ENCODE measurements around the gene ZNF823.
"Not testable (repeated sequence)": the region's sequence is repeated elsewhere in the genome, so short reads cannot be mapped to it uniquely, and the experiment has no call there.

ZNF823 gene

DNA sequence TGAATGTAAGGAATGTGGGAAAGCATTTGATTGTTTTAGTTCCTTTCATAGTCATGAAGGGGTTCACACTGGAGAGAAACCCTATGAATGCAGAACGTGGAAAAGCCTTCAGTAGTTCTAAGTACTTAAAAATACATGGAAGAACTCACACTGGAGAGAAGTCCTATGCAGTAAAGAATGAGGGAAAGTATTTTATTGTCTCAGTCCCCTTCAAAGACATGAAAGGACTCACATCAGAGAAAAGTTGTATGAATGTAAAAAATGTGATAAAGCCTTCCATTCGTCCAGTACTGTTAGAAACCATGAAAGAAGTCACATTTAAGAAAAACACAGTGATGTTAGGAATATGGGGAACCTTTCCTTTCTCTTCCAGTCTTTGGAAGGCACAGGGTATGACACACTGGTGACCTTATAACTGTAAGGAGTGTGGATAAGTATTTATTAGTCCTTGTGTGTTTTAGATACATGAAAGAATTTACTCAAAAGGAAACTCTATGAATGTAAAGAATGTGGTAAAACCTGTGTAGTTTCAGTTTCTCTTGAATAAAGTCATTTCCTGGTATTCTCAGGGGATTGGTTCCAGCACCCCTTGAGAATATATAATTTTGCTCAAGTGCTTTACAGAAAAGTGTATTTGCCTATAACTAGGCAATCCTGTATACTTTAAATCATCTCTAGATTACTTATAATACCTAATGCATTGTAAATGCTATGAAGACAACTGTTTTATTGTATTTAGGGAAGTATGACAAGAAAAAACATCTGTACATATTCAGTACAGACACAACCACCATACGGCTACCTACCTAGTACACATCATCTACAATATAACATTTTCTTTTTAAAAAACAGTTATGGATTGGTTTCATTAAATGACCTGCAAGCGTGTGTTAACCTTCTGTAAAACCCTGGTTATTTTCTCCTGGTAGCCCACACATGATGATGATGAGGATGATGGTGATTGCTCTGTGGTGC, 52.8 kb downstream of the ZNF823 start:
- FAIRE-seq (no peak), DNase-seq (ENCODE audit: insufficient read length, low spot score) (no peak)

DNA sequence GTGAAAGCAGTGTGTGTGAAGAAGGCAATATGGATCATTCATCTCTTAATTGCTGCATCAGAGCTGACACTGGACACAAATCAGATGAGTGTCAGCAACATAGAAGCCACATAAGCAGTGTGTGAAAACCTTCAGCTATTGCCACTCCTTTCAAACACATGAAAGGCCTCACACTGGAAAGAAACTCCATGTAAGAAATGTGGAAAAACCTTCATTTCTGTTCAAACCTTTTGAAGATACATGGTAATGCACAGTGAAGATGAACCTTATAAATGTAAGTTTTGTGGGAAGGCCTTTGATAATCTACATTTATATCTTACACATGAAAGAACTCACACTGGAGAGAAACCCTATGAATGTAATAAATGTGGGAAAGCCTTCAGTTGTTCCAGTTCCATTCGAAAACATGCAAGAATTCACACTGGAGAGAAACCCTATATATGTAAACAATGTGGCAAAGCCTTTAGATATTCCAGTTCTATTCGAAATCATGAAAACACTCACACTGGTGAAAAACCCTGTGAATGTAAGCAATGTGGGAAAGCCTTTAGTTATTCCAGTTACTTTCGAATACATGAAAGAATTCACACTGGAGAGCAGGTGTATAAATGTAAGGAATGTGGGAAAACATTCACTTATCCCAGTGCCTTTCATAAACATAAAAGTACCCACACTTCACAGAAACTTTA, 53.6 kb downstream of the ZNF823 start:
- FAIRE-seq = no peak
- no peak for DNase-seq (ENCODE audit: insufficient read length, low spot score)

DNA sequence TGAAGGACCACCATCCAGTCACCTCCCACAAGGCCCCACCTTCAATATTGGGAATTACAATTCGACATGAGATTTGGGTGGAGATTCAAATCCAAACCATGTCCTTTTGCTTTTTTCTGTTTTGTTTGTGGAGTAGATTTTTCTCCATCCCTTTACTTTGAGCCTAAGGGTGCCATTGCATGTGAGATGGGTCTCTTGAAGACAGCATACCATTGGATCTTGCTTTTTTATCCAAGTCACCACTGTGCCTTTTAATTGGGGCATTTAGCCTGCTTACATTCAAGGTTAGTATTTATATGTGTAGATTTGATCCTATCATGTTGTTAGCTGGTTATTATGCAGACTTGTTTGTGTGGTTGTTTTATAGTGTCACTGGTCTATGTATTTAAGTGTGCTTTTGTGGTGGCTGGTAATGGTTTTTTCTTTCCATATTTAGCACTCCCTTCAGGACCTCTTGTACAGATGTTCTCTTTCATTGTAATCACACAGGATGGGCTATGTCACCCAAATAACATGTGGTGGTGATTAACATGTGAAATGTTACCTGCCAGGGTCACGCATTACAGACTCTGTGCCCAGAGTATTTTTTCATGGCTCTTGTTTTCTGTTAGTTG, 58.0 kb downstream of the ZNF823 start:
- FAIRE-seq = no peak
- no peak for DNase-seq (ENCODE audit: insufficient read length, low spot score)

DNA sequence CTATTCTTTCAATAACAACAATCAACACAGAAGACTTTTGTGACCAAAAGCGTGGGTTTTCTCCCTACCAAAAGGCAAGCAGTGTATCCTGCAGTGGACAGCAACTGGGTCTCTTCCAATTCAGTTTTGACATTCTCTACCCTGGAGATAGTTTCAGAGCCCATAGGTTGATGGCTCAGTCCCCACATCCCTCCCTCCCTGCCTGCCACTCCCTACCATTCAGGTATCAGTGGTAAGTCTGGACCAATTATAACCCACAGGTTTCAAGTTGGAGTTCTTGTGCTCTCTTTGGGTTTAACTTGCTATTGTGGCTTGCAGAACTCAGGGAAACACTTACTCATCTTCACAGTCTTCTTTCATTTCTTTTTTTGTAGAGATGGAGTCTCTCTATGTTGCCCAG, 60.2 kb downstream of the ZNF823 start:
- no peak for FAIRE-seq
- no peak for DNase-seq (ENCODE audit: insufficient read length, low spot score)

DNA sequence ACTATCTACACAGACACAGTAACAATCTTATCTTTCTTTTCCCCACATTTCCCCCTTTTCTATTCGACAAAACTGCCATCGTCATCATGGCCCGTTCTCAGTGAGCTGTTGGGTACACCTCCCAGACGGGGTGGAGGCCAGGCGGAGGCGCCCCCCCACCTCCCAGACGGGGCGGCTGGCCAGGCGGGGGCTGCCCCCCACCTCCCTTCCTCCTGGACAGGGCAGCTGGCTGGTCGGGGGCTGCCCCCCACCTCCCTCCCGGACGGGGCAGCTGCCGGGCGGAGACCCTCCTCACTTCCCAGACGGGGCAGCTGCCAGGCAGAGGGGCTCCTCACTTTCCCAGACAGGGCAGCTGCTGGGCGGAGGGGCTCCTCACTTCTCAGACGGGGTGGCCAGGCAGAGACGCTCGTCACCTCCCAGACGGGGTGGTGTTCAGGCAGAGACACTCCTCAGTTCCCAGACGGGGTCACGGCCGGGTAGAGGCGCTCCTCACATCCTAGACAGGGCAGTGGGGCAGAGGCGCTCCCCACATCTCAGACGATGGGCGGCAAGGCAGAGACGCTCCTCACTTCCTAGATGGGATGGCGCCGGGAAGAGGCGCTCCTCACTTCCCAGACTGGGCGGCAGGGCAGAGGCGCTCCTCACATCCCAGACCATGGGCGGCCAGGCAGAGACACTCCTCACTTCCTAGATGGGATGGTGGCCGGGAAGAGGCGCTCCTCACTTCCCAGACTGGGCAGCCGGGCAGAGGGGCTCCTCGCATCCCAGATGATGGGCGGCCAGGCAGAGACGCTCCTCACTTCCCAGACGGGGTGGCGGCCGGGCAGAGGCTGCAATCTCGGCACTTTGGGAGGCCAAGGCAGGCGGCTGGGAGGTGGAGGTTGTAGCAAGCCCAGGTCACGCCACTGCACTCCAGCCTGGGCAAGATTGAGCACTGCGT, 61.8 kb downstream of the ZNF823 start:
- FAIRE-seq = not testable (repeated sequence)

DNA sequence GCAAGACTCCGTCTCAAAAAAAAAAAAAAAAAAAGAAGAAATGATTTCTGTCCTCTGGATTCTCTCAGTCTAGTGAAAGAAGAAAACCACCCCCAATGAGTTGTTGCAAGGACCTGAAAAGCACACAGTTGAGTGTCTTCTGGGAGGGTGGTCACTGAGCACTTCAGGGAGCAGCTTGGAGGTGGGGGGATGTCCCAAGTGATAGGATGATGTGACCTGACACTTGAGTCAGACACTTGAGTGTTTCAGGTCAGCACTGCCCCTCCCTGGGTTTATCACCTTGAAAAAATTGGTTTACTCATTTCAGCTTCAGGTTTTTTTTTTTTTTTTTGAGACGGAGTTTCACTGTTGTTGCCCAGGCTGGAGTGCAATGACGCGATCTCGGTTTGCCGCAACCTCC, 63.2 kb downstream of the ZNF823 start:
- FAIRE-seq = no peak
- DNase-seq (ENCODE audit: insufficient read length, low spot score) = no peak

More for the DNA sequence above, 61.8 kb downstream of the ZNF823 start:
- DNase-seq (ENCODE audit: insufficient read length, low spot score) = not testable (repeated sequence)

DNA sequence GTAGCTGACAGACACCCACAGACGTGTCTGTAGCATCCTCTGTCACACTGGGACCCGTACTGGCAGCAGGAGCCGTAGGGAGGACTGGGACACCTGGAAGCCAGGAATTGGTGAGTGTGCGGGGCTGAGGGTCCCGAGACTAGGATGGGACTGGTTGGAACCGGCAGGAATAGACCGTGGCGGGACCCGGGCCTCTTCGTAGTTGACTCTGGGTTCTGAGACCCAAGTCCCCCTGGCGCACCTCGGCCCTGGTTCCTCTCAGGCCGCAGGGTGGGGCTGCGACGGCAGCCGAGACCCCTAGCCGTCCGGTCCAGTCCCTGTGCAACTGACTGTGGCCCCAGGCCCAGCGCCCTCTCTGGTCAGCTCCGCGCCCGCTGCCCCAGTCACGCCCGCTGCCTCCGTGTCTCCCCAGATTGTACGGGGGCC, 64.7 kb downstream of the ZNF823 start:
- FAIRE-seq (no peak), DNase-seq (ENCODE audit: insufficient read length, low spot score) (no peak)

DNA sequence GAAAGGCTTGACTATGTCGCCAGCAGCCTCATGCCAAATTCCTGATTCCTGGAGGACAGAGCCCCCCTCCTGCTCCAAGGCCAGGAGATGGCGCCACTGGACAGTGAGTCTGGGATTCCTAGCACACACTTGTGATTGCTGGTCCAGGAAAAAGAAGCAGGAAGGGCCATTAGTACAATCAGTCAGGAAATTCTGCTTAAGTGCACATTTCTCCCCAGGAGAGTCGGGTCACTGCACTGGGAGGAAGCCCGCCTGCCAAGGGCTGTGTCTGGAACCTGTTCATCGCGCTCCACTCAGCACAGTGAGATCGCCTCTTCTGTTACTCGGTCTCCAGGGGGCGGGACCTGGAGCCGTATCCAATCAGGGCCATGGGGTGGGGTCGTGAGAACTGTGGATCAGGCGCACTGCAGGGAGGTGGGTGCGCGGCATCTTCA, 65.1 kb downstream of the ZNF823 start:
- no peak for FAIRE-seq

More for the DNA sequence above, 65.1 kb downstream of the ZNF823 start:
- DNase-seq (ENCODE audit: insufficient read length, low spot score) = no peak

All from GM19239 (cell line).